ENCODE data around the gene RASSF6. TPM values are rescaled to one million over a fixed set of nuclear protein-coding genes. Genes with fewer than 3 reads are reported as not detected.

The RASSF6 gene
- total and polyA plus RNA-seq, 12 donors, result 0.06 TPM; not detected in 11

DNA sequence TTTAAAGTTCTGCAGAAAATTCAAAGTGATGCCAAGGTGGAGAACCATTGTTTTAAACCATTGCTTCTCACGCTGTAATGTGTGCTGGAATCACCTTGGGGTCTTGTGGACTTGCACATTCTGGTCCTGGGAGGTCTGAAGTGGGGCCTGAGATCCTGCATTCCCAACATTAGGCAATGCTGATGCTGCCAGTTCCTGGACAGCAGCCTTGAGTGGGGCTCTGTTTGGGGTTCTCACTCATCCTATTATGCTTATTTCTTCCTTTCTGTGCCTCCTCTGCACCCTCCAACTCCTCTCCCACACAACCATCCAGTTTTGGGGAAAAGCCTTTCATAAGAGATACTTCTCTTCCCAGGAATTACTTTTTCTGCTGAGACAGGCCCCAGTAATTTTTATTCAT lies 44.2 kb upstream of the RASSF6 start:
- 94 to 97% methylated on average over 1 of the region's 1 CpG for WGBS, 2 donors
- no peak overlapping the region for H3K4me3 ChIP-seq
- ATAC-seq (no peak), DNase-seq (no peak)
- H3K27me3 ChIP-seq, result no peaks in the 10 kb centered on the region
- H3K27ac ChIP-seq, result peak overlapping the region in 1 of 10 donors; percentile 18
- TF ChIP-seq, protein P1, sequence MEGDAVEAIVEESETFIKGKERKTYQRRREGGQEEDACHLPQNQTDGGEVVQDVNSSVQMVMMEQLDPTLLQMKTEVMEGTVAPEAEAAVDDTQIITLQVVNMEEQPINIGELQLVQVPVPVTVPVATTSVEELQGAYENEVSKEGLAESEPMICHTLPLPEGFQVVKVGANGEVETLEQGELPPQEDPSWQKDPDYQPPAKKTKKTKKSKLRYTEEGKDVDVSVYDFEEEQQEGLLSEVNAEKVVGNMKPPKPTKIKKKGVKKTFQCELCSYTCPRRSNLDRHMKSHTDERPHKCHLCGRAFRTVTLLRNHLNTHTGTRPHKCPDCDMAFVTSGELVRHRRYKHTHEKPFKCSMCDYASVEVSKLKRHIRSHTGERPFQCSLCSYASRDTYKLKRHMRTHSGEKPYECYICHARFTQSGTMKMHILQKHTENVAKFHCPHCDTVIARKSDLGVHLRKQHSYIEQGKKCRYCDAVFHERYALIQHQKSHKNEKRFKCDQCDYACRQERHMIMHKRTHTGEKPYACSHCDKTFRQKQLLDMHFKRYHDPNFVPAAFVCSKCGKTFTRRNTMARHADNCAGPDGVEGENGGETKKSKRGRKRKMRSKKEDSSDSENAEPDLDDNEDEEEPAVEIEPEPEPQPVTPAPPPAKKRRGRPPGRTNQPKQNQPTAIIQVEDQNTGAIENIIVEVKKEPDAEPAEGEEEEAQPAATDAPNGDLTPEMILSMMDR (IDR thresholded peaks at IDR 0.05), result no peak
- no peaks in the 10 kb centered on the region for H3K9me3 ChIP-seq
- H3K36me3 ChIP-seq, result no peaks in the 10 kb centered on the region
- H3K4me1 ChIP-seq, result peaks cover 0 to 23% (median 0%) of the 10 kb centered on the region in 9 donors
- intact Hi-C loops (cut with DNase I), result loop anchor here in 8 of 10 donors (5.0 to 10.0 kb wide), 6 partner anchors 258 to 473 kb away; no protein-coding TSS in a partner anchor

DNA sequence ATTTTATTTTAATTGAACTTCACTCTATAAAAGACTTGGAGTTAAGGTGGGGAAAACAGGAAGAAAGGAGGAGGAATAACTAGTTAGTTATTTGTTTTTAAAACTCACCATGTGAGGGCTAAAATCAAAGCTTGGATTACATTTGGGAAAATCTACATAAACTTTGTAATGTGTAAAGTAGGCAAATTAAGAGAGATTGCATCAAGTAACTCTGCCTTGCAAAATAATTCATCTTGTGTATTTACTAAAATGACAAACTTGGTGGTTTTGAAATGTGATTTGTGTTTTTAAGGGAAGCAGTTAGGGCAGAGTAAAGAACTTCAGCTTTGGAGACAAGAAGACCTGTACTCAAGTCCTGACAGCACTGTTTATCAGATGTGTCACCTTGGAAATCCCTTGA lies 43.3 kb upstream of the RASSF6 start:
- Histone ChIP-seq H3K36me3 (no peaks in the 10 kb centered on the region), H3K4me3 (no peak overlapping the region), H3K9me3 (no peaks in the 10 kb centered on the region), H3K27ac (peak overlapping the region in 1 of 10 donors; percentile 36), H3K27me3 (no peaks in the 10 kb centered on the region), H3K4me1 (peaks cover 0 to 23% (median 0%) of the 10 kb centered on the region in 9 donors)
- no peak for DNase-seq
- TF ChIP-seq, protein P1 (IDR thresholded peaks at IDR 0.05), result no peak
- intact Hi-C loops (cut with DNase I), result loop anchor here in 9 of 10 donors (2.0 to 10.0 kb wide), 9 partner anchors 257 to 474 kb away; no protein-coding TSS in a partner anchor
- ATAC-seq, result no peak

DNA sequence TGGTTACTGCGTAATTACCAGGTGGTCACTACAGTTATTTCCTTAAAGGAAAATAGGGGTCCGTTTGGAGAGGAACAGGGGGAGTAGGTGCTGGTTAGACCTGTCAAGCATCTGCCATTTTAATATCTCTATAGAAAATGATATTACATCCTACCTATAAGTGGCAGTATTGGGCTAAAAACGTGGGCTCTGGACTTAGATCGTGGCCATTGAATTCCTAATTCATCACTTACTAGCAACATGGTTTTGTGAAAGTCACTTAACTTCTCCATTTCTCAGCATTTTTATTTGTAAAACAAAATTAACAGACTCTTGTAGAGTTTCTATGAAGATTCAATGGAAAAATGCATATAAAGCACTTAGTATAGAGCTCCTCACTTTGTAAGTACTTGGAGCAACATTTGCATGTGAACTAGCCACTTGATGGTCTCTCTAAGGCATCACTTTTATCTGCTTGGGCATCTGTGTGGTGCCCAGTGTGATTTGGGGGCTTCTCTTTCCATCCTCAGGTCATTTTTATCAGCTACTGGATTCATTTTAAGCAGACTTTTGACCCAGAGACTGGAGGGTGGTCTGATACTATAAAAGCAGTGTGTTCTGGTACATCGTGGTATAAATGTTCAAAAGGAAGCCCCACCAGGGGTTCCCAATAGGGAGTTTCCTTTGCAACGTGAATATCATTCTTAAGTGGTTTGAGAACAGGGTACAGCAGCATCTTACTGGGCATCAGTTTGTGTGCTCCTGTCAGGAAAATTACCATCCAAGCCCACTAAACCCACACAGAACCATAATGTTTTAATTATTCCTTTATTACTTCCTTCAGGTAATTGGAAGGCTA lies 42.7 kb upstream of the RASSF6 start:
- Histone ChIP-seq H3K4me3 (no peak overlapping the region), H3K9me3 (no peaks in the 10 kb centered on the region), H3K27ac (peak overlapping the region in 1 of 10 donors; percentile 36), H3K36me3 (no peaks in the 10 kb centered on the region), H3K4me1 (peaks cover 0 to 23% (median 0%) of the 10 kb centered on the region in 9 donors), H3K27me3 (no peaks in the 10 kb centered on the region)
- DNase-seq (no peak), ATAC-seq (peak in 6 of 8 donors; percentile 57 to 70 (median 66))
- intact Hi-C loops (cut with DNase I), result loop anchor here in 9 of 10 donors (2.0 to 10.0 kb wide), 9 partner anchors 258 to 474 kb away; no protein-coding TSS in a partner anchor
- 29 to 30% methylated on average over 6 of the region's 6 CpGs for WGBS, 2 donors
- TF ChIP-seq, protein P1 (IDR thresholded peaks at IDR 0.05), result peak in 7 of 9 donors; percentile 47 to 65 (median 56)

DNA sequence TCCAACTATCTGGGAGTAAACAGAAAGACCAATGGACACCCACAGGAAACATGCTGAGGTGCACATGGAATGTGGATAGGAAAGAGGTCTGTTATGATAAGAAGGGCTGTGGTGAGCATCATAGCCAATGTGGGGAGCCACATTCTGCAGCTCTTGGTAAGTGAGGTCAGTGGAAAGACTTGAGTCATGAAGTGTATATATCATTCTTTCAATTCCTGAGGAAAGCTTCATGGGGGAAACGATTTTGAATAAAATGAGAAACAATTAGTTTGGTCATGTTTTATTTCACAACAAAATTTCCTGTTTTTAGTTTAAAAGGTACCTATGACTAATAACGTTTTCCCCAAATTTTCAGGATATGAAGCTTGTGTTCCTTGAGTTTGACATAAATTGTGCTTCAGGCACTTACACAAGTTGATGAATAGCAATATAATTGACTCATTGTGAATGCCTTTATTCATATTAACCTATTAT lies 41.4 kb upstream of the RASSF6 start:
- Histone ChIP-seq H3K27ac (peak overlapping the region in 1 of 10 donors; percentile 40), H3K27me3 (no peaks in the 10 kb centered on the region), H3K4me3 (no peak overlapping the region), H3K9me3 (no peaks in the 10 kb centered on the region), H3K4me1 (peaks cover 0 to 23% (median 0%) of the 10 kb centered on the region in 9 donors), H3K36me3 (no peaks in the 10 kb centered on the region)
- ATAC-seq, result peak in 1 of 8 donors; percentile 33
- TF ChIP-seq, protein P1 (IDR thresholded peaks at IDR 0.05), result no peak
- 47 to 55% methylated on average over 2 of the region's 2 CpGs for WGBS, 2 donors
- intact Hi-C loops (cut with DNase I), result loop anchor here in 9 of 10 donors (2.0 to 10.0 kb wide), 9 partner anchors 259 to 476 kb away; no protein-coding TSS in a partner anchor
- DNase-seq, result no peak
